ENCODE results near the gene UBAC2.
"Not testable (repeated sequence)": the region's sequence is repeated elsewhere in the genome, so short reads cannot be mapped to it uniquely, and the experiment has no call there.

The UBAC2 gene

DNA sequence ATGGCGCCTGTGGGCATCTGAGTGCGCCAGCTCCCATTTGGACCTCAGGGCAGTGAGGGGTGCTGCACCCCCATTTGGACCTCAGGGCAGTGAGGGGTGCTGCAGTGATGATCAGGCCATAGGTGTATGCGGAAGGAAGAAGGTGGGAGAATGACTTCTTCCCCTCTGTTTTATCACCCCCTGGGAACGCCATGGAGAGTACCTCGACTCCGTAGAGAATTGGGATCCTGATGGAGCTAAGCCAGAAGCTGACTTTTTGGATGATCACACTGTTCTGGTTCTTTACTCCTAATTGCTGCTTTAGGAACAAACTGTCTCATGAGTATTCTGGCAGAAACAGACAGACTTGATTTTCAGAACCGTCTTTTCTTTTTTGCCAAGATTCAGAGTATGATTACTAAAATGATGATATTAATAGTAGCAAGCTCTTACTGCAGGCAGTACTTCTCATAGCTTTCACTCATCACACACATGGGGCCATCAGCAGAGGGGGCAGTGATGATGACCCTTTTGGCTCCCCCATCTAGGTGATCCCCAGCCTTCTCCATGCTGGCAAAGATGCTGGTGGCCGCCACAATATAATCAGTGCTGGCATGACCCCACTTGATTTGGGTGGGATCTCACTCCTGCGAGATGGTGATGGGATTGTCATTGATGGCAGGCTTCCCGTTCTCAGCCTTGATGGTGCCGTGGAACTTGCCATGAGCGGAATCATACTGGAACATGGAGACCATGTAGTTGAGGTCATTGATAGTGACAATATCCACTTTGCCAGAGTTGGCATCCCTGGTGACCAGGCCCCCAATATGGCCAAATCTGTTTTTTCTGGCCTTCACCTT, 10.3 kb upstream of the UBAC2 start:
- no peak for DNase-seq (ENCODE audit: low read depth)

GRCh38 chr13:99191336-99191899, 9.2 kb upstream of the UBAC2 start:
- no peak for DNase-seq (ENCODE audit: low read depth)

DNA sequence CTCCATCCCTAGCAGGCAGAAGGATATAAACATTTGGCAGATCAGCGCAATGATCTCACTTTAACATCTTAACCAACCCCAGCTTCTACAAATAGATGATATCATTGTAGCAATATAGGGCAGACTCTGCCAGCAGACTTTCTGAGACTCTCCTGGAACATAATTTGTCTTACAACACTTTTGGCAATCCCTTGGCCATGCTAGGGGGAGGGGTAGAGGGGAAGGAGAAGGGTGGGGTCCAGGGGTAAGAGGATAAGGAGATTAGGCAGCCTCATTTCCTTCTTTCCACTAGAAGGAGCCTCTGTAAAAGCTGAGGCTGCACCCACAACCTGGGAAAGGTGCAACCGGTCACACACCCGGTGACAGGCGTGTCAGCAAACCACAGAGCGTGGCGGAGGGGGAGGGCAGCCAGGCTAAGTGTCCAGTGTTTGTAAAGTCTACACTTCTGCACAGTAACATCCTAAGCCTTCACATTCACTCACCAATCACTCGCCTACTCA, 8.7 kb upstream of the UBAC2 start:
- no peak for DNase-seq (ENCODE audit: low read depth)

DNA sequence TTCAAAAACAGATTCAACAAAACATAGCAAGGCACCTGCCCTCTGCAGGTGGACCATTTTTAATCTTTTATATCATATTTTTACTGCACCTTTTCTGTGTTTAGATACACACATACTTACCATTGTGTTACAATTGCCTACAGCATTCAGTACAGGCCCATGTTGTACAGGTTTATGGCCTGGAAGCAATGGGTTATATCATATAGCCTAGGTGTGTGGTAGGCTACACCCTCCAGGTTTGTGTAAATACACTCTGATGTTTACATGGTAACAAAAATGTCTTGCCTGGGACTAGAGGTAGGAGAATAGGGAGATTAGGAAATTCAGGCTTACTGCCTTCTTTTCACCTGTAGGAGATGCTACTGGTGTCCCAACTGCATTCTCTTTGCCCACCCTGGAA, 8.2 kb upstream of the UBAC2 start:
- no peak for DNase-seq (ENCODE audit: low read depth)

DNA sequence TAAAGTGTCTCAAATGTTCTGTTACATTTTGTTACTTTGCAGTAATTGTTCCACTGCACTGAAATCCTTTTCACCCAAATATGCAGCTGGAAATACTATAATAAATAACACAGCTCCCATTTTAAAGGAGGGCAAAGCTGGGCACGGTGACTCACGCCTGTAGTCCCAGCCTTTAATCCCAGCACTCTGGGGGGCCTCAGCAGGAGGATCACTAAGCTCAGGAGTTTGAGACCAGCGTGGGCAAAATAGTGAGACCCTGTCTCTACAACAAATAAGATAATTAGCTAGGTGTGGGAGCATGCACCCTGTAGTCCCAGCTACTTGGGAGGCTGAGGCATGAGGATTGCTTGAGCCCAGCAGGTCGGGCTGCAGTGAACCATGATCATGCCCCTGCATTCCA, 7.5 kb upstream of the UBAC2 start:
- DNase-seq (ENCODE audit: low read depth) = no peak

GRCh38 chr13:99196466-99197116, 4.1 kb upstream of the UBAC2 start:
- no peak for DNase-seq (ENCODE audit: low read depth)

- DNase-seq (ENCODE audit: low read depth) = no peak
These were observed 3.5 kb upstream of the UBAC2 start for GRCh38 chr13:99197117-99197651.

GRCh38 chr13:99199541-99200431, 868 bp upstream of the UBAC2 start:
- DNase-seq (ENCODE audit: low read depth) = no peak

GRCh38 chr13:99203601-99204579, 3.2 kb downstream of the UBAC2 start:
- DNase-seq (ENCODE audit: low read depth) = no peak

- DNase-seq (ENCODE audit: low read depth) = no peak
These were observed 5.1 kb downstream of the UBAC2 start for GRCh38 chr13:99205621-99206220.

GRCh38 chr13:99206226-99206625, 5.6 kb downstream of the UBAC2 start:
- no peak for DNase-seq (ENCODE audit: low read depth)

DNA sequence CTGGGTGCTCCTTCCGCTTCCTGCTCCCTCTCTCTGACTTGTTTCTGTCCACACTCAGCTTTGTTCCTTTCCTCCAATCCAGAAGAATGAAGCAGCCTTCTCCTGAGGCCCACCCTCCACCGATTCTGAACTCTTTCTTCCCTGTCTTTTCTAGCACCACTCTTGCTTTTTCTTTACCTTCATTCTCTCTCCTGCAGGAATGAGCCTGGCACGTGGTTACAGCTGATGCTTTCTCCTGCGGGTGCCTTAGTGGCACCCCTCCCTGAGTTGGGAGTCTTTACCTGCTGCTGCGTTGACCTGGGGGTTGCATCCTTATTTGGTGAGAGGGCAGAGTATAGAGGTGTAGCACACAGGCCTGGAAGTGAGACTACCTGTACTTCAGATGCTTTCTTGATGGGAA, 6.2 kb downstream of the UBAC2 start:
- no peak for DNase-seq (ENCODE audit: low read depth)

DNA sequence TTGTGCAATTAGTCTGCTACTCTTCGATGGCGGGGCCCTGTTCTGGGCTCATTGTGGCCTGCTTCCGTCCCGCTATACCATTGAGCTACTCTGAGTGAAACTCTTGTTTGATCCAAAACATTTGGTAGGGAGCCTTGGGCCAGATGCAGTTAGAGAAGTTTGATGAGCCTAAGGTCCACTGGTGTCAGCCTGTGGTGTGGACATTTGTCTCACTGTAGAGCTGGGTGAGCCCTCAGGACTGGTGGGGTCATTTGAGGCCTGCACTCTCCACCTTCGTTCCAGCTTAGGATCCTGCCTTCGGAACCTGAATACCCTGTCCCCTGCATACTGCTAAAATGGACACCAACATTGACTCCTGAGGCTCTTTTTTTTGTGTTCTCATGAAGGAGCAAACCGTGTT, 6.9 kb downstream of the UBAC2 start:
- DNase-seq (ENCODE audit: low read depth) = no peak

GRCh38 chr13:99208185-99208584, 7.5 kb downstream of the UBAC2 start:
- no peak for DNase-seq (ENCODE audit: low read depth)

- no peak for DNase-seq (ENCODE audit: low read depth)
These were observed 8.3 kb downstream of the UBAC2 start for GRCh38 chr13:99208845-99209527.

DNA sequence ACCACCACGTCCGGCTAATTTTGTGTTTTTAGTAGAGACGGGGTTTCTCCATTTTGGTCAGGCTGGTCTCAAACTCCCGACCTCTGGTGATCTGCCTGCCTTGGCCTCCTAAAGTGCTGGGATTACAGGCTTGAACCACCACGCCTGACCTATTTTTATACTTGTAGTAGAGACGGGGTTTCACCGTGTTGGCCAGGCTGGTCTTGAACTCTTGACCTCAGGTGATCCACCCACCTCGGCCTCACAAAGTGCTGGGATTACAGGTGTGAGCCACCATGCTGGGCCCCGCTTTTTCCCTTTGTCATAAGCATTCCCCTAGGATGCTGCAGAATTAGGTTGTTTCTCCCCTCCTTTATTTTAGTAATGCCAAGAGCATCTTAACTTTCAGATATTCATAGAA, 10.0 kb downstream of the UBAC2 start:
- DNase-seq (ENCODE audit: low read depth) = not testable (repeated sequence)

- DNase-seq (ENCODE audit: low read depth) = no peak
These were observed 10.9 kb downstream of the UBAC2 start for GRCh38 chr13:99211421-99212035.

GRCh38 chr13:99214232-99214631, 13.6 kb downstream of the UBAC2 start:
- DNase-seq (ENCODE audit: low read depth) = no peak

- DNase-seq (ENCODE audit: low read depth) = no peak
These were observed 14.1 kb downstream of the UBAC2 start for GRCh38 chr13:99214731-99215130.
